Fibroblast of skin of back (primary cell): Measurements from ENCODE around the gene OPRL1.

Experiments used
- DNase-seq: peaks from one replicate; pipeline ENCODE4 v3.0.0-alpha.2; 2013

Gene OPRL1

DNA sequence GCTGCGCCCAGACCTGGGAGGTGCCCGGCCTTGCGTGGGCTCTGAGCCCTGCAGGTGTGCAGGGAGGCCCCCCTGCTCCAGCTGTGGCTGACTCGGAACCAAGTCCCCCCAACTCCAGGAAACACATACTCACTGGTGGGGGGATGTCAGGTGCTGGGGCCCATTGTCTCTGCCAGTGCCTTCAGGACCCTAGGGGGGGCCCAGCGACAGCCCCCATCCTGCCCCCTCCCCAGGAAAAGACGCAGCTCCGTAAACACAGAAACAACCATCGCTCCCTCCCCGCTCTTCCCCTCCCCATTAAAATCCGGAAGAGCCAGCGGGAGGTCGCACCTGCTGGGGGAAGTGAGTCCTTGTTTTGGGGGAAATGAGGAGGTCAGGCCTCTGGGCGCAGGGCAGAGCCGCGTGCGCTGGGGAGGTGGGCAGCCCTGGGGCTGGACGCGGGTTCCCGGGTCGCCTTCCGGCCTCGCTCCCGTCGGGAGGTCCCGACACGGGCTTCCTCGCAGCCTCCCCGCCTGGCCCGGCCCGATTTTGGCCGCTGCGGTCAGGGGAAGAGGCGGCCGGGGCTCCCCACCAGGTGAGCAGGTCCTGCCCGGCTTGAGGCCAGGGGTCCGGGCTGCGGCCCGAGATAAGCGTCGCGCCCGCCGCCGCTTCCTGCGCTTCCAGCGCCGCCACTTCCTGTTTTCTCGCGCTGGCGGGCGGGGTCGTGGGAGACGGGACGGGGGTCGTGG is 37.7 kb upstream of the OPRL1 start:
- no peak for DNase-seq

DNA sequence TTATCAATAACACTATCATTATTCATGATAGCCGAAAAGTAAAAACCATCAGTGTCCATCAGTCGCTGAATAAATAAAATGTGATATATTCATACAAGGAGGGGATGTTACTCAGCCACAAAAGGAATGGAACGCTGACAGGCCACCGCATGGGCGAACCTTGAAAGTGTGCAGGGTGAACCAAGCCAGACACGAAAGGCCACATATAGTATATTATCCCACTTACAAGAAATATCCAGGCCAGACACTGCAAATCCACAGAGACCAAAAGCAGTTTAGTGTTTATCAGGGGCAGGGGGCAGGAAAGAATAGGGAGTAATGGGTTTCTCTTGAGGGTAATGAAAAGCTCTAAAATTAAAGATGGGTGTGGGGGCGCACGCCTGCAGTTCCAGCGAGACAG is 36.1 kb upstream of the OPRL1 start:
- no peak for DNase-seq

DNA sequence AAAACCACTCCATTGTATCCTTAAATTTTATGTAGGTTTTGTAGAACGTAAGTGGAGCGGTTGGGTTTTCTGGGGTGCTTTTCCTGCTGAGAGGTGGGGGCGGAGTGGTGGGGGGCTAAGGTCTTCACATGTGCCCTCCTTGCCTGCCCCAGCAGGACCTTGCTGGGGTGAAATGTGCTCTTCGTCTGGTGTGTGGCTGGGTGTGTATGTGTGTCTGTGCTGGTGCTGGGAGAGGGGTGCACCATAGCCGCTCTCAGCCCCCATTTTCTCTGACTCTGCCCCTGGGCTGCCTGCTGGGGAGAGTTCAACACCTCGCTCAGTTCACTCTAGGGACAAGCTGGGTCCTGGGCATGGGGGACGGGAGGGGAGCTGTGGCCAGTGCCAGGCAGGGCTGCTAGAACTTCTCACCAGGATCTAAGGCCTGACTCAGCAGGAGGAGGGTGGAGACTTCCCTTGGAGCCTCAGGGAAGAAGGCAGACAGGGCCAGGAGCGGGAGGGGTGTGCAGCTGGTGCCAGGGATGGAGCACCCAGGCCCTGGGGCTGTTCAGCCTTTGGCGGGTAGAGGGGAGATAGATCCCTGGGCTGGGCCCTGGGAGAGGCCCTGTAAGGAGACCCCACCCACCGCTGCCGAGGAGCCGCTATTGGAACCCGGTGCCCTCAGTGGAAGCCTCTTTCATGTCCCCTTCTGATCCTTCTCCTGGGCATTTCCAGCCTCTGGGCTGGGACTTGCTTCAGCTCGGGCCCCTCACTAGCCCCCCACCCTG is 35.2 kb upstream of the OPRL1 start:
- DNase-seq: peak; percentile 70

DNA sequence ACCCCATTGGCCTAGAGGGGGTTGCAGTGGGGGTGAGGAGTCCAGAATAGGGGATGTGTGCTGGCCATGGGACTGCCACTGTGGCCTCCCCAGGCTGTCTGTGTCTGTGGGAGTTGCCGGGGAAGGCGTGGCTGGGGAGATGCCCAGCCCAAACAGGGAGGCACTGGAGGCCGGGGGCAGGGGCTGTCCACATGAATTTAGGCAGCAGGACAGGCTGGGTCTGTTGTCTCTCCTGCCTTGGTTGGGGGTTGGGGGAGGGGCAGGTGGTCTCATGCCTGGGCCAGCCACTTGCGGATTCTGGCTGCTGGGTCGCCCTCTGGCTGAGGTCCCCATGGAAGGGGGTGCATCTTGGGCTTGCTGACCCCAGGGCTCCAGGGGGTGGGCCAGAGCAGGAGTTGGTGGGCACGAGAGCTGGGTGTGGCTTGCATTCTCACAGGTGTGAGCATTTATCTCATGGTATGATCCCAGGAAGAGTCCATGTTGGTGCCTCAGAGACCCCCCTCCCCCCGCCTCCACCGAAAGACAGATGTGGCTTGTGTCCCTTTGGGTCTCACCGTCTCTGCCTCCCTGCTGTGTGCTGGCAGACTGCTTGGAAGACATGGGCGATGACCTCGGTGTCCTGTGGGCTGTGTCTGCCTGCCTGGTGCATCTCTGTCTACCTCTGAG is 34.4 kb upstream of the OPRL1 start:
- DNase-seq: no peak

DNA sequence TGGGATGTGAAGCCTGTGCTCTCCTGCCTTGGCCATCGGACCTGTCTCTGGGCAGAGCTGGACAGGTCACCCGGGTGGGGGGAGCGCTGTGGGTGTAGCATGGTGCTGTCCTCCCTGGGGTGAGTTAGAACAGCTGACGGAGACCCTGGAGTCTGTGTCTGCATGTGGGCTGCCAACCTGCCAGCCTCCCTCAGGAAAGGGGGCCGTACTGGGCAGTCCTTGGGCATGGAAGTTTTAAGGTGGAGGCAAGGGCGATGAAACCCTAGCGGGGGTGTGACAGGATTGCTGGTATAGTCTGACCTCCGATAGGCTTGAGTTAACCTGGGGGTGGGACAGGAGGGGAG is 32.9 kb upstream of the OPRL1 start:
- DNase-seq: no peak

DNA sequence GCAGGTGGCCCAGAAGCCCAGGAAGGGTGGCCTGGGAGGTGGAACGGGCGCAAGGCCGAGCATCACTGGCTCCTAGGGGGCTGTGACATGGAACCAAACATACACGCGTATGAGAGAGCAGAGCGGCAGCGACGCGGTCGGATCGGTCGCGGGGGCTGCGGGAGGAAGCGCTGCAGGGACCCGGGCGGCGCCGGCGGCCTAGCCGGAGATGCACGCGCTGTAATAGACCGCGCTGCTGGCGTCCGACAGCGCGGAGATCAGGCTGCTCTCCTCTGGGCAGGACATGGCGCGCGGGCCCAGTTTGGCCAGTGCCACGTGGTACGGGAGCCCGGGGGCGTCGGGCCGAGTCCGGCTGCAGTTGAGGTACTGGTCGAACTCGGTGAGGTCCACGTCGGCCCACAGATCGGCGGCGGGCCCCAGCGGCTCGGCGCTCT is 31.9 kb upstream of the OPRL1 start:
- DNase-seq: no peak

DNA sequence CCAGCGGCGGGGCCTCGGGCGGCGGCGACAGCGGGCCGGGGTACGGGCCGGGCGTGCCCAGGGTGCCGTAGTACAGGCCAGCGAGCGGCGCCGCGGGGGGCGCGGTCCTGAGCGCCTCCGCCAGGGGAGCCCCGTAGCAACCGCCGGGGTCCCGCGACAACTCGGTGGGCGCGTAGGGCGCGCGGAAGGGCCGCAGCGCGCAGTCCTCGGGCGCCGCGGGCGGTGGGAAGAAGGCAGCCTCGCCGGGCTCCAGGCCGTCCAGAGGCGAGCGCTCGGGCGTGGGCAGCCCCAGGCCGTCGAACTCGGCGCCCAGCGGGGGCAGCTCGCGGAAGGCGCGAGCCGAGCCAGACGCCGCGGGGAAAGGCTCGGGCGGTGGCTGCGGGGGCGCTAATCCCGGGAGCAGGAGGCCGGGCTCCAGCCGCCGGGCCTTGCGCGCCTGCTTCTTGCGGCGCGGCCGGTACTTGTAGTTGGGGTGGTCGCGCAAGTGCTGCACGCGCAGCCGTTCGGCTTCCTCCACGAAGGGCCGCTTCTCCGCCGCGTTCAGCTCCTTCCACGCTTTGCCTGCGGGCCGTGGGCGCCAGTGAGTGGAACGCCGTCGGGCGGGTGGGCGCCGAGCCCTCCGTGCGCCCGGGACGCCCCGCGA is 31.4 kb upstream of the OPRL1 start:
- no peak for DNase-seq

DNA sequence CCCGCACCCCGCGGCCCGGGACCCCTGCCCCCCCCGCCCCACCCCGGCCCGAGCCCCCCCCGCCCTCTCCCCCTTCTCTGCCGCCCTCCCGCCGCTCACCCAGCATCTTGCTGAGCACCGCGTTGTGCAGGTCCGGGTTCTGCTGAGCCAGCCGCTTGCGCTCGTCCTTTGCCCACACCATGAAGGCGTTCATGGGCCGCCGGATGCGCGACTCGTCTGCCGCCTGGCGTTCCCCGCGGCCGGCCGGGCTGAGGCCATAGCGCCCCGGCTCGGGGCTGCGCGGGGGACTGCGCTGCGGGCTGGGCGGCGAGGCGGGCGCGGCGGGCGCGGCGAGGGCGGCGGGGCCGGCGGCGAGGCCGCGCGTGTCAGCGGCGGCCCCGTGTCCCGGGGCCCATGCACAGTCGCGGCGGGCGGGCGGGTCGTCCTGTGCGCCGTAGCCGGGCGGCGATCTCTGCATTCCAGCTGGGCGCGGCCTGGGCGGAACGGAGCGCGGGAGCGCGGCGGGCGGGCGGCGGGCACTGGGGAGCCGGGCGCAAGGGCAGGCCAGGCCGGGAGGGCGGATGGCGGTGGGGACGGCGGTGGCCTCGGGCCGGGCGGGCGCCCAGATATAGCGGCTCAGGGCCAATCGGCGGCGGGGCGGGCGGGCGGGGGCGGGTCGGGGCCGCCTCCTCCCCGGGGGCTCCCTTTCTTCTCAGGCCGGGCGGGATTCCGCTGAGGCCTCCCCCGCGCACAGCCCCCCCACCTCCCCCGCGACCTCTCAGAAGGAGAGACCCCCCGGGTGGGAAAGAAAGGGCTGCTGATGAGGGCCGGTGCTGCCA is 30.6 kb upstream of the OPRL1 start, which contains the start of gene SOX18:
TSS of gene SOX18 (minus strand) at position 580 of the 818 bp plus-strand sequence. CDS start at position 457, 123 bp downstream.
- peak; percentile 47 for DNase-seq

DNA sequence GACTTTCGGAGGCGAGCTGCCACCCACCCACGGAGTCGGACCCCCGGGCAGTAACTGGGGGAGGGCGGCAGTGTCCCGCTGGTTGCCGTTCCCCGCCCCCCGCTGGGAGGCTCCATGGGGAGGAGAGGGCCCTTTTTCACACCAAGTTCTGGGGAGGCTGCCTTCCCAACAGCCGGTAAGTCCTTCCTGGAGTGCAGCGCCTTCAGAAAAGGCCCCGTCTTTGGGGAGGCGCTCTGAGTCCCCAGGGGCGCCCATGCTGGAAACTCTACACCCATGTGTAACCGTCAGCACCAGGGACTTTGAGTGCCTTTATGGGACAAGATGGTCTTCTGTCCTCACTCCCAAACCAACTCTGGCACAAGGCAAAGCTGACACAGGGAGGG is 30.0 kb upstream of the OPRL1 start:
- DNase-seq: no peak

DNA sequence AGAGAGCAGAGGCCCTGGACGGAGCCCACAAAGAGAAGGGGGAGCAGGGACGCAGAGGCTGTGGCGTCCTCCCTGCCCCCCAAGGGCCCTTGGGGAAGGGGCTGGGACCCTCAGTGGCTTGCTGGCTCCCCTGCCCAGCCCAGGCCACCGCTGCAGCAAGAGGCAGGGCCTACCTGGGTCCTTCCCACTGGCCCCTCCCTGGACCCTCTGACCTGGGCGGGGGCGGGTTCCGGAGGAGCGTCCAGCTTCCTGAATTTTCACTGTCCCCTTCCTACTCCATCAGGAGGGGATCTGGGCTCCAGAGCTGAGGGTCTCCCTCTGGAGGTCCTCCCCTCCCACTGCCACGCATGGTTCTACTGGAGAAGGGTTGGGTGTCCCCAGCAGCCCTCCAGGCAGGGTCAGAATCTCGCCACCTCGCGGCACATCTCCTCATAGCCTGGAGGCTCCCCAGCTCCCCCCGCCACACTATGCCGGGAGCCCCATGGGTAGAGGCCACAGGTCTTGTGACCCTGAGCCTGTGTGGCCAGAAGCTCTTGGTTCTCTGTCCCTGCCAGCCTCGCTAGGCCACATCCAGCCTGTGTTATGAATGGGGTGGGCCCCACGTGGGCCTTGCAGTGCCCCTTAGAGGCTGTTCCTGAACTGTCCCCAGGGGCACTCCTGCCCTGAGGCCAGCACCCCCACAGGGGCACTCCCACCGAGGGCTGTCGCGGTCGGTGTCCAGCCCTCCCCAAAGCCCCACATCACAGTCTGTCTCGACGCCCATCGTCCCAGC is 29.4 kb upstream of the OPRL1 start:
- no peak for DNase-seq

DNA sequence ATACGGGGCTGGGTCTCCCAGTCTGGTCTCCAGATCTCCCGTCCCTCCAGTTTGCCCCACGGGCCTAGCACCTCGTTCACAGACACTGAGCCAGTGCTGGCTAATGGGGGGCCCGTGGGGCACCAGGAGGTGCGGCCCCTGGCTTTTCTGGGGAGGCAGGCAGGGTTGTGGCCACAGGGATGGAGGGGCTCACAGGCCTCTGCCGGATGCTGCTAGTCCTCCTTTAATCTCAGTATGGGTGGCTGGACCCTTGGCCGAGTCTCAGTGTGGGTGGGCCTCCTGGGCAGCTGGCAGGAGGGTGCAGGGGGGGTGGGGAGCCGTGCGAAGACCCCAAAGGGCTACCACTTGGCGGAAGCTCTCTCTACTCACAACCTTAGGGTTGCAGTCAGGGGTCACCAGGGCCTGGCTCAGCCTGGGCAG is 28.8 kb upstream of the OPRL1 start:
- DNase-seq: no peak

DNA sequence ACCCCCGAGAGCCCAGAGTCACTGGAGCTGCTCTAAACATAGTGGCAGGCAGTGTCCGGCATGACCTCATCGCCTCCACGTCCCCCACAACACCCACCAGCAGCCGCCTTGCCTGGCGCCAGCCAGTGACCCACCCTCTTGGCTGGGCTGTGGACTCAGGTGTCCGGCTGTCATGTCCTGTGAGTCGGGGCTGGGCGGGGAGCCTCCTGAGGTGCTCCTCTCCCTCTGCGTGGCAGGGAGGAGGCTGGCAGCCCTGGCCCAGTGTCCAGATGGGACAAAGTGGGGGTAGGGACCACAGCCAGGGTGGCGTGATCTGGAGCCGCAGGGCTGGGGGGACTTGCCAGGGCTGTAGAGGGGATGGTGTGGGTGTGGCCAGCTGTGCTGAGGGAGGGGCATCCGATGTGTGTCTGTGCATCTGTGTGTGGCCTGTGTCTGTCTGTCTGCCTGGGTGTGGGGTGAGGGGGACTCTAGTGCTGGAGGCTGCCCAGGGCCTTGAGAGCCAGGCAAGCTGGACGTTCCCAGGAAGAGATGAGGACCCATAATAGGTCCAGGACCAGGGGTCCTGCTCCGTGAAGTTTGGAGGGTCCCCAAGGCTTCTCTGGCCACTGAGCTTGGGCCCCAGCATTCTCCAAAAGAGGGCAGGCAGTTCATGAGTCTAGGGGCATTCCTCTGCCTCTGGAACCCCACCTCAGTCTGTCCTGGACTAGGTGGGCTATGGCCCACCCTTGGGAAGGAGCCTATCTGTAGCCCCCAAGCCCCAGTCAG is 28.1 kb upstream of the OPRL1 start:
- no peak for DNase-seq

DNA sequence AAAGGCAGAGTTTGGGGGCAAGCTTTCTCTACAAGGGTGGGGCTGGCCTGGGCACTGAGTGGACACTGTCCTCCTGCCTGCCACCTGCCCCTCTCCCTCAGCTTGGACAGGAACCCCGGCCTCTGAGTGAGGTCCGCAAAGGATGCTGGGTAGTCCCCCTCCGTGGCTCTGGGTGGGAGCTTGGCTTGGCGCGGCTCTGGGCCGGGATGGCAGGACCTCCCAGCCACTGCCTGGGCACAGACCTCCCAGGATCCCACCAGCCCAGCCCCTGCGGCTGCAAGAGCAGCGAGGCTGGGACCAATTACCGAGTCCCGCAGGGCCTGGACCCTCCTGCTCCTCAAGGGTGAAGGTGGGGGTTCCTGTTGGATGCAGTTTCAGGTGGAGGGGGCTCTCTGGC is 27.6 kb upstream of the OPRL1 start:
- no peak for DNase-seq

DNA sequence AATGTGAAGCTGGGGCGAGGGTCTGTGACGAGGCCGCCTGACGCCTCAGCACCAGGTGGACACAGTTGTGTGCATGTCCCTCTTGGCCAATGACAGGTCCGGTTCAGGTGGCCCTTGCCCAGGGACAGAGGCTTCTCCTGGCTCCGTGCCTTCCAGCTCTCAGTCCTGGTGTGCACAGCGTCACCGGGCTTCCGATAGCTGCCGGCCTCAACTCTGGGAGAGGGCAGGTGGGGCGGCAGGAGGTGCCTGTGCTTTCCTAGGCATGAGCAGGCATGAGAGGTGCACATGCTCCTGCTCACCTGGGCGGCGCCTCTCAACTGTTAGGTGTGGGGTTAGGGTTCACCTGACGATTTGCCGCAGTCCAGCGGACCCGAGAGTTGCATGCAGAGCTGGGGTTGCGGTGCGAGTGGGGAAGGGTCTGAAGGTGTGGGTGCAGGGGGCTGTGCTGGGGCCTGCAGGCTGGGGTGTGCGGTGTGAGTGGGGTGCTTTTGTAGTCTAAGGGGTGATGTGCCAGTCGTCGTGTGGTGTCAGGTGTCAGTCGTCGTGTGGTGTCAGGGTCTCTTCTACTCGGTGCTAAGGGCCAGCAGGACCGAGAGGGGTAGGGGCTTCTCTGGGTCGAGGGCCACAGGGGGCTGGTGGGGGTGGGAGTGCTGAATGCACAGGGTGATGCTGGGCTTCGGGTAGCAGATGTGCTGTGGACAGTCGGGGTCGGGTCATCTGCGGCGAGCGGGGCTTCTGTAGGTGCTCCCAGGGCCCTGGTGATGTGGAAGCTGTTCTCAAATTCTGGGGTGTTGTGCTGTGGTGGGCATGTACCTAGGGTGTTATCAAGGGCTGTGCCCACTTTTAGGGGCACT is 26.7 kb upstream of the OPRL1 start:
- DNase-seq: no peak

DNA sequence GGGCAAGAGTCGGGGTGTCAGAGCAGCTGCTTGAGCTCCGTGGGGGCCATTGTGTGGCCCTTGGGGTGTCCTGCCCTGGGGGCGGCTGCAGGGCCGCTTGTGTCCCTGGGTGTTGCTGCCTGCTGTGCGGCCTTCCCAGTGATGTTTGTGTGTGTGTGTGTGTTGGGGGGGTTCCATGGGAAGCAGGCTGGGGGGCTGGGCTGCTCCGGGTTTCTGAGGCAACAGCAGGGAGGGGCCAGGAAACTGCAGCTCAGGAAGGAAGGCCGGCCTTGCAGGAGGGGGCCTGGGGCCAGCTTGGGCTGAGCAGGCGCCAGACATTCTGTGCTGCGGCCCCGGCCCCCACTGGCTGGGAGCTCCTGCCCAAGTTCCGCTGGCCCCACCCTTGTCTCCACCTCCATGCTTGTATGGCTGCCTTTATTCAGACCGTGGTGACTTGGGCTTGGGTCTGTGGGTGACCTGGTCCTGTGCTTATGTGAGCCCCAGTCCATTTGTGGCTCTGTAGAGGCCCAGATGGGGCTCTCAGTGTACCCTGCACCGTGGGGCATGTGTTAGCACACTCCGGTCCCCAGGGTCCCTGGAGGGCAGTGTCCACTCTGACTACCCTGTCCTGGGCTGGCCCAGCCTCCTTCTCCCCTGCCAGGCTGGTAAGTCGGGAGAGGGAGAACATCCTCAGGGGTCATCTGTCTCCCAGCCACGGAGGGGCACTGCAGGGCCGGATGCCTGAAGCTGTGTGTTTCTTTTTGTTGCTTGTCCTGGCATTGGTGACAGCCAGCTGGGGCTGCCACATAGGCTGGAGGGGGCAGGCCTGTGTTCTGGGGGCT is 25.8 kb upstream of the OPRL1 start:
- peak; percentile 46 for DNase-seq

DNA sequence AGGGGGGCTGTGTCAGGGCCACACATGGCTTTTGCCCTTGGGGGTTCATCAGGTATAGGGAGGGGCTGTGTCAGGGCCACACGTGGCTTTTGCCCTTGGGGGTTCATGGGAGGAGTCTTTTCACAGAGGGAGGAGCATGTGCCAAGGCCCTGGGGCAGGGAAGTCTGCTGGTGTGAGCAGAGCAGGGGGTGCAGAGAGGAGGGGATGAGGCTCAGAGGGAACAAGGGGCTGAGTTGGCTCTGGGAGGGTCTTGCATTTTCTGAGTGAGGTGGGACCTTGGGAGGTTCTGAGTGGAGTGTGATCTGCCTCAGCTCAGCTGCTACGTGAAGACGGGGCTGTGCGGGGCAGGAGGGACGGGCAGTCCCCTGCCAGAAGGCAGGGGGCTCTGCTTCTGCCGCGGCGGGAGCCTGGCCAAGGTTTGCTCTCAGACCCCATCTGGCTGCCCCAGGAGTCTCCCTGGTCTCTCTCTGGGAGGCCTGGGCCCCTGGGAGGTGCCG is 24.4 kb upstream of the OPRL1 start:
- DNase-seq: no peak

DNA sequence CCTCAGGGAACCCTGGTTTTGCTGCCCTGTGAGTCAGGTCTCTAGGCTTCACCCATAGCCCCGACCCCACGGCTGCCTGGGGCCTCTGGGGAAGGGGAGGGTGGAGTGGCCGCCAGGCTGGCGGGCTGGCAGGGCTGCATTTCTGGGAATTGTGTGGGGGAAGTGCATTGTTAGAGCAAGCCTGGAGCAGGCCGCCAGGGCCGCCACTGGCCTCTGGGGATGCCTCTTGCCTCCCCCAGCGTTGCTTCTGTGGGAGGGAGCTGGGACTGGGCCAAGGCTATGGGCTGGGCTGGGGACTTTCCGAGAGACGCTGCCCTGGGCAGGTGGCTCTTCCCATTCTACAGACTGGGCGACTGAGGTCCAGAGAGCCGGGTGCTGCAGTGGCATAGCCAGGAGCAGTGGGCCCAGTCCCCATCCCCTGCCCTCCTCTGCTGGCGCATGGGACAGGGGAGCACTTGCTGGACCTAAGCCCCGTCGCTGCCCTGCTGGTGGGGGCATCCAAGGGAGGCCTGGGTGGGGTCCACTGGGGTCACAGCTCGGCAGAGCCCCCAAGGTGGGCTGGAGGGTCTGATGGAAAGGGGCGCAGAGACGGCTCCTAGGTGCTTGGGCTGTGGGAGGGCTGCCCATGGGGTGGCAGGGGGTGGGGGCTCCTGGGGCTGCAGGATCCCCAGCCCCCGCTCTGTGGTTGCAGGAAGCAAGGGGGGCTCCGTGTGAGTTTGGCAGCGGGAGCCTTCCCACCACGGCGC is 23.8 kb upstream of the OPRL1 start:
- DNase-seq: peak; percentile 66

DNA sequence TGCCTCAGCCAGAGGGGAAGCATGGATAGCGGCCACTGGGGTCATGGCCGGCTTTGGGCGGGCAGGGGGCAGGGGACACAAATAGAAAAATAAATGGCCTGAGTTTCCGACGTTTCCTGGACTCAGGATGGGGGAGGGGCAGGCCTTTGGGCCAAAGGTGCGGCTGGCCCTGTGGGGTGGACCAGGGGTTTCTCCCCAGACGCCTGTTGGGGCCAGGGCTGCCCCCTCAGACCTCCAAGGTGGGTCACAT is 23.3 kb upstream of the OPRL1 start:
- no peak for DNase-seq
